ENCODE results near the gene U2AF1L4. TPM values are rescaled to one million over a fixed set of nuclear protein-coding genes. Genes with fewer than 3 reads are reported as not detected.

Gene U2AF1L4, protein sequence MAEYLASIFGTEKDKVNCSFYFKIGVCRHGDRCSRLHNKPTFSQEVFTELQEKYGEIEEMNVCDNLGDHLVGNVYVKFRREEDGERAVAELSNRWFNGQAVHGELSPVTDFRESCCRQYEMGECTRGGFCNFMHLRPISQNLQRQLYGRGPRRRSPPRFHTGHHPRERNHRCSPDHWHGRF
- 24.3 to 27.8 TPM (median 26.3 TPM) in 5 replicates for total RNA-seq (2022; extraction: Qiagen RNA extraction; ENCODE audit: low read depth)

DNA sequence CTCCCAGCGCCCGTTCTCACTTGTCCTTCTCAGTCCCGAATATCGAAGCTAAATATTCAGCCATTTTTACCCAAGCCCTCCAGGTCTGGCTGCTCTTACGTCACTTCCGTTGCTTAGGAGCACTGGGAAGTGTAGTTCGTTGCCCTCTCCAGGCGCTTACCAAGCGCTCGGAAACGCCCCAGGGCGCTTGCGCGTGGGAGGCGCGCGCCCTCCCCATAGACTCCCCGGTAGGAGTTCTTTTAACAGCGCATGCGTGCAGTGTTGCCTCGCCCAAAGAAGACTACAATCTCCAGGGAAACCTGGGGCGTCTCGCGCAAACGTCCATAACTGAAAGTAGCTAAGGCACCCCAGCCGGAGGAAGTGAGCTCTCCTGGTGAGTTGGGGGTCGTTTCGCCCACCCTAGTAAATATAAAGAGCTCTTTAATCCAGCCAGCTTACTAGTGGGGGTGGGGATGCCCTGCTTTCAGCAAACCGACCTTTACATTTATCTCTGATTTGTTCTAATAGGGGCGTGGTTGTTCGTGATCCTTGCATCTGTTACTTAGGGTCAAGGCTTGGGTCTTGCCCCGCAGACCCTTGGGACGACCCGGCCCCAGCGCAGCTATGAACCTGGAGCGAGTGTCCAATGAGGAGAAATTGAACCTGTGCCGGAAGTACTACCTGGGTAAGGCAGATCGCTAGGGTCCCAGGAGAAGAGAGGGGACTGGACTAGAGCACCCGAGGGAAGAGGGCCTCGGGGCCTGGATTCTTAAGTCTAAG, at the start of gene U2AF1L4, which contains the start of gene PSENEN:
Gene U2AF1L4, minus strand, starts transcription at position 91 of the 759 bp plus-strand sequence. Its CDS starts 27 bp downstream, at position 64.
Gene PSENEN, plus strand, starts transcription at position 324 of the 759 bp plus-strand sequence. Its CDS starts 280 bp downstream, at position 604.

DNA sequence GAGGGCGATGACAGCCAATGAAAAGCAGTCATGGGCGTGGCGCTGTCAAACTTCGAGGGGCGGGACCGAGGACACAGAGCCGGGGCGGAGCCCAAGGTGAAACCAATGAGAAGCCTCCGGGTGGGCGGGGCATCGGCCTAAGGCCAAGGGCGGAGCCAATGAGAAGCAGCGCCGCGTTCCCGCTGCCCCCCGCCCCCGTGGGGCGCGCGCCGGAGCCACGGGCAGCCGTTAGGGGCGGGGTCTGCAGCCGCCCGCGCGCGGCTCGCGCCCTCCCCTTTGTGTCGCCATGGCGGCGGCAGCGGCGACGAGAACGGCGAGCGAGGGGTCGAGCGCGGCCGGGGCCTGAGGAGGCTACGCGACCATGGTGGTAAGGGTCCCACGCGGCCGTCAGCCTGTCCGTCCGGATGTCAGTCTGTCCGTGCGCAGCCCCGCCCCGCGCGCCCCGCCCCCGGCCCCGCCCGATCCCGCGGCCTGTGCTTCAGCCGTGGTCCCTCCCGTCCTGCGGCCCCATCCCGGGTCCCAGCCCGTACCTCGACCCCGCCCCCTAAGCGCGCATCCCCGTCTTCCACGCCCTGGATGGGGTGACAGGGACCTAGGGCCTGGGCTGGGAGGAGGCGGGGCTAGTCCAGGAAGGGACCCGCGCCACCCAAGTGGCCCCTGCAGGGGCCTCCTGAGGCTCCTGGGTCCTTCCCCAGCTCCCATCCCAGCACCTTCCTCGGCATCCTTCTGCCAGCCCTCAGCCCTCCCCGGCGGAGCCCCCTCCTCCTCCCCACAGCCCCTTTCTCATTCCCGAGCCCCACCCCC, 30.3 kb upstream of the U2AF1L4 start, which contains the start of gene ARHGAP33:
Gene ARHGAP33, plus strand, starts transcription at position 267 of the 804 bp plus-strand sequence. Its CDS starts 95 bp downstream, at position 362.

DNA sequence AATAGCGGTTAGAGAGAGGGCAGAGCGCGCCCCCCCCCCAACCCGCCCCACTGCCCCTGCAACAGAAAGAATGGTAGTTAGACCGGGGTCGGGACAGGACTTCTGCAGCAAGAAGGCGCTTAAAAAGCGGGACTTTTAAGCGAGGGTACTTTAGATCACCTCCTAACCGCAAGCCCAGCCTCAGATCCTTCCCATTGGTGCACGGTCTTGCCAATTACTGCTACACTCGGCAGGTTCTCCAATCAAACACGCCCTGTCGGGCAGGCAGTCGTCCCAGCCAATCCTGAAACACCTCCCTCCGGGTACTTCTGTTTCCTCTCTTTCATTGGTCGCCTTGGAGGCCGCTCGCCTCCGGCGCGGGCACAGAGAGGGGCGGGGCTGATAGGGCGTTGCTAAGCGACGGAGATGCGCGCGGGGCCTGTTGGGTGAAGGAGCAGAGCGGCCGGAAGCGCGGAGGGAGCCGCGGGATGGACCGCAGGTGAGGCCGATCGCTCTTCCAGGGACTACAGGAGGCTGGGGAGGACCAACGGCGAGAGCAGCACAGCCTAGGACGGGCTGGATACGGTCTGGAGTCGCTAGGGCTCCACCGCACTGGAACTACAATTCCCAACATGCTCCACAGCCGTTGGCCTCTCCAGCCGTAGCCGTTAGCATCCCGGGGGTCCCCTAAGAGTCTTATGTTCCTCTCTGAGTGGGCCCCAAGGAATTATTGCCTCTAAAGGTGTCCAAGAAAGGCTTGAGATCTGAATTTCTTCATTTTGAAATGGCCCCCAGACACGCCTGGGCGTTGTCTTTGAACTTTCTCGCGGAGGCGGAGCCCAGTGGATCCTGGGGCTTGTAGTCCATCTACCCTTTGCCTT, 12.8 kb upstream of the U2AF1L4 start, which contains the start of gene PROSER3:
Gene PROSER3, plus strand, starts transcription at position 428 of the 860 bp plus-strand sequence. Its CDS starts 40 bp downstream, at position 468.

DNA sequence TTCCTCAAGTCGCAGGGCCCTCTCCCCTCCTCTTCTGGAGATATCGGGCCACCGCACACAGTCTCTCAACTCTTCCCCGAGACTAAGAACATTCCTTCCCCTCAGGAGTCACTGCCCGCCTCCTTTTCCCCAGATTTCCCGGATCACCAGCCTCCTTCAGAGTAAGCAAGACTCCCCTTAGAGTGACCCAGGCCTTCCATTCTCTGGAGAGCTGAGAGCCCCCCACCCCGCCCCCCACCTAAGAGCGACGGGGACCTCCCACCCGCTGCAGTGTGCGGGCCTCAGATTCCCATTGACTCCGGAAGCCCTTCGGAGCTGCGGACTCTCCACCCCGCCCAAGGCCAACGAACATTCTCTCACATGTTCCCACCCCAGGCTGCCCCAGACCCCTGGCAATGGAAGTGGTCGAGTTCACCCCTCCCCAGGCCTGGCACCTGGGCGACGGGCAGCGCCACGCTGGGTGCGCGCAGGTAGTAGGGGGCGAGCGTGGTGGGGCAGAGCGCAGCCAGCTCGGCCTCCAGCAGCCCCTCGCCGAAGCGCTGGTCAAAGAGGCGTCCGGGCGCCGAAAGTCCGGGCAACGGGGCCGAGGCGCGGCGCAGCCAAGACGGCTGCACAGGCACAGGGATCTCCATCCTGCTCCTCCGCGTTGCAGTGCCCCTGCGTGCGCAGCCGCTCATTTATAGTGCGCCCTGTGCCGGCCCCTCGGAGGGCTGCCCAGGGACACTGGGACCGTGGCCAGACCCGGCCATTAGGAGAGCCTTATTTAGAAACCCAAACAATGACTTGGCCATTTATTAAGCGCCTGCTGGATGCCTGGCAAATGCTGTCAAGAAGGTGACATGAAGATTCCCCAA, 11.4 kb upstream of the U2AF1L4 start, which contains the start of gene HSPB6:
Gene HSPB6, minus strand, starts transcription at position 653 of the 854 bp plus-strand sequence. Its CDS starts 21 bp downstream, at position 632.

DNA sequence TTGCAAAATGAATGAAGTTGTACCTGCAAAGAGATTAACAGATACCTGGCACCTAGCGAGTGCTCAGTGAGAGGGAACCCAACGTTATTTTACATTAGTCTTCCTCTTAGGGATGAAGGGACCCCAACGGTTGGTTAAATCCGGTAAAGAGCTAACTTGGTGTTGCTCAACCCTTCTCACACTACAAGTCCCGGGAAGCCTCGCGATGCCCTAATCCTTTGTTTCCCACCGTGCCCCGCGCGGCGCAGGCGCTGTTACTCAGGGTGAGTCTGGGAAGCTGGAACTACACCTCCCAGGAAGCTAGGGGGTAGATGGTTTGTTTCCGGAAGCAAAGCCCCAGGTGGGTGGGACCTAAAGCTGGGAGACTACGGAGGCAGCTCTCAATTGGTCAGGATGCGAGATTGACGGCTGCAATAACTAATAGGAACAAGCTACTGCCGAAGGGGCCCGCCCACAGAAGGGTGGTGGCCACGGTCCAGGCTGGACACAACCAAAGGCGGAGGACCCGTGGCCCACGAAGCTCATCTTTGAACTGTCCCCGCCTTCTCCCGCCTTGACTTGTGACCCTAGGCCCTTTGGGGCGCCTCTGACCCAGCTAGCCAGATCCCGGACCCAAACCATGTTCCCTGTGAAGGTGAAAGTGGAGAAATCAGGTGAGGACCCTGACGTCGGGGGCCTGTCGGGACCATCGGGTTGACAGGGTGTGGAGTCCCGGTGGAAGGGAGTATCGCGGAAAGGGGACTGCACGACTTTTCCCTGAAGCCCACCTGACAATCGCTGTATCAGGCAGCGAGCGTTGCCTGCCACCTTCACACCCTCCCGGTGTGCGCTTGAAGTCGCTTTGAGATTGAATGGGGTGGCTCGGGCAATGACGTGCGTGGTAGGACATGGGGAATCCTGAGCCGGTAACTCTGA, 3.1 kb upstream of the U2AF1L4 start, which contains the start of gene LIN37:
Gene LIN37, plus strand, starts transcription at position 471 of the 915 bp plus-strand sequence. Its CDS starts 149 bp downstream, at position 620.

DNA sequence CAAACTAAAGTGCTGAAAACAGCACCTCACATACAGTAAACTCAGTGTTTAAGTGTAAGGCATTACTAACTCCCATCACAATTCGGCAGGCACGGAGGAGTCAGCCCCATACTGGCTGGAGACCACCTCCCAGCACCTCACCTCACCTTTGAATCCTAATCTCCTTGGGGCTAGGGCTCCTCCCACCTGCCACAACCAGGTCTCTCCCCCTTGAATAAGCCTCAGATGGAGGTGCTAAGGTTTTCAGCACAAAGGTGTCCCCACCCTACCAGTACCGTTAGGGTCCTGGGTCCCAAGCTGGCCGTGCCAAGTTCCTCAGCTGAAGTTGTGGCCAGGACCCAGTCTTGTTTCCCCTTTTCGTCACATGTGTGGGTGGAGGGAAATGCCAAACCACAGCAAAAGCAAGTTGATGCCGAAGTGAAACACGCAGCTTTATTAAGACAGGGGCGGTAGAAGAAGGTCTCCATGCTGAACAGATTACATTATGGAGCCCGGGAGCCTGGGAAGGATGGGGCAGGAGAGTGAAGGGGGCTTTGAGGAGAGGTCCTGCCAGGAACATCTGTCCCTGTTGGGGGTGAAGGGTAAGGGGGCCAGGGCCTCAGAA, 3.0 kb downstream of the U2AF1L4 start, which contains the start of gene IGFLR1:
Gene IGFLR1, minus strand, starts transcription at position 332 of the 604 bp plus-strand sequence. CDS start 1,272 bp downstream, outside the sequence.

DNA sequence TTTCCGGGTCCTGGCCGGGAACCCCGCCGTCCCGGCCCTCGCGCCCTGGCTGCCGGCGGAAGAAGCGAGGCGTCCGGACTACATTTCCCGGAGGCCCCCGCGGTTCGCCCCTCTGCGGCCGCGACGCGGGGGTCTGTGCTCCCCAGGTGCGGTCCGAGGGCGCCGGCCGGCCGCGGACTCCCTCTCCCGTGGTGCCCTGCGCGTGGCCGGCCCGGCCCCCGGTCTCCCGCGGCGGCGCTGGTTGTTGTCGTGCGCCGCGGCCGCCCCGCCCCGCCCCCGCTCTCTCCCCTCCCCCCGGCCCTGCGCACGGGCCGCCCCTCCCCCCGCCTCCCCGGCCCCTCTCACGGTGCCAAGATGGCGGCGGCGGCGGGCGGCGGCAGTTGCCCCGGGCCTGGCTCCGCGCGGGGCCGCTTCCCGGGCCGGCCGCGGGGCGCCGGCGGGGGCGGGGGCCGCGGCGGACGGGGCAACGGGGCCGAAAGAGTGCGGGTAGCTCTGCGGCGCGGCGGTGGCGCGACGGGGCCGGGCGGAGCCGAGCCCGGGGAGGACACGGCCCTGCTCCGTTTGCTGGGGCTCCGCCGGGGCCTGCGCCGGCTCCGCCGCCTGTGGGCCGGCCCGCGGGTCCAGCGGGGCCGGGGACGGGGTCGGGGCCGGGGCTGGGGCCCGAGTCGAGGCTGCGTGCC, 27.4 kb downstream of the U2AF1L4 start, which contains the start of gene KMT2B:
Gene KMT2B, plus strand, starts transcription at position 339 of the 680 bp plus-strand sequence. Its CDS starts 16 bp downstream, at position 355.

DNA sequence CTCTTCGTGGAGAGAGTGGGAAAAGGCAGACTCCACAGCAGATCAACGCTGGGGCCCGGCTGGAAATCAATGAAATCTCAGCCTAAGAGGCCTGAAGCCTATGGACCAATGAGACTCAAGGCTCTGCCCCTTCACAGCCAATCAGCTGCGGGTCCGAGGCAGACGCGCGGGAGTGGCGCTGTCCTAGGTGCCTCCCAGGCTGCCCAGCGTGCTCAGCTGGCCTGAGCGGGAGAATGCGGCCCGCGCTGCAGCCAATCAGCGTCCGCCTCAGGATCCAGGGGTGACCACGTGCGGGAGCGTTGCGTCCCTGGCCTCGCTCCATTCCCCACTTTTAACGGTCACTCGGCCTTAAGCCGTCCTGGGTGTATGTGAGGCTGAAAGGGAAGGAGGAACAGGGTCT, 41.0 kb downstream of the U2AF1L4 start, which contains the start of gene ZBTB32:
Gene ZBTB32, plus strand, starts transcription at position 341 of the 400 bp plus-strand sequence. CDS start 10,069 bp downstream, outside the sequence.

Other genes with a start within 250 kb of the U2AF1L4 start
- gene DMKN, start 231.8 kb downstream of the U2AF1L4 start, total RNA-seq (2022; extraction: Qiagen RNA extraction; ENCODE audit: low read depth): 29.0 to 46.4 TPM (median 36.8 TPM) in 5 replicates
- gene SBSN, start 217.1 kb downstream of the U2AF1L4 start, total RNA-seq (2022; extraction: Qiagen RNA extraction; ENCODE audit: low read depth): 2.0 to 3.9 TPM (median 2.9 TPM) in 5 replicates
- not detected in 5 replicates for gene GAPDHS, start 212.0 kb downstream of the U2AF1L4 start, total RNA-seq (2022; extraction: Qiagen RNA extraction; ENCODE audit: low read depth)
- 378 to 437 TPM (median 424 TPM) in 5 replicates for gene TMEM147, start 199.8 kb downstream of the U2AF1L4 start, total RNA-seq (2022; extraction: Qiagen RNA extraction; ENCODE audit: low read depth)
- gene ATP4A, start 181.8 kb downstream of the U2AF1L4 start, total RNA-seq (2022; extraction: Qiagen RNA extraction; ENCODE audit: low read depth): not detected in 5 replicates
- not detected in 5 replicates for gene PMIS2, start 159.2 kb downstream of the U2AF1L4 start, total RNA-seq (2022; extraction: Qiagen RNA extraction; ENCODE audit: low read depth)
- gene HAUS5, start 132.7 kb downstream of the U2AF1L4 start, total RNA-seq (2022; extraction: Qiagen RNA extraction; ENCODE audit: low read depth): 11.9 to 16.6 TPM (median 15.7 TPM) in 5 replicates
- gene RBM42, start 116.4 kb downstream of the U2AF1L4 start, total RNA-seq (2022; extraction: Qiagen RNA extraction; ENCODE audit: low read depth): 137 to 219 TPM (median 210 TPM) in 5 replicates
- gene ETV2, start 103.7 kb downstream of the U2AF1L4 start, total RNA-seq (2022; extraction: Qiagen RNA extraction; ENCODE audit: low read depth): 1.4 to 2.8 TPM (median 2.2 TPM) in 5 replicates
- gene COX6B1, start 97.1 kb downstream of the U2AF1L4 start, total RNA-seq (2022; extraction: Qiagen RNA extraction; ENCODE audit: low read depth): 1,299 to 1,635 TPM (median 1,348 TPM) in 5 replicates
- gene UPK1A, start 78.9 kb downstream of the U2AF1L4 start, total RNA-seq (2022; extraction: Qiagen RNA extraction; ENCODE audit: low read depth): 0.67 to 0.99 TPM (median 0.85 TPM) in 5 replicates
- not detected in 5 replicates for gene ZBTB32, start 40.9 kb downstream of the U2AF1L4 start, total RNA-seq (2022; extraction: Qiagen RNA extraction; ENCODE audit: low read depth)
- gene KMT2B, start 27.4 kb downstream of the U2AF1L4 start, total RNA-seq (2022; extraction: Qiagen RNA extraction; ENCODE audit: low read depth): 49.8 to 65.3 TPM (median 57.7 TPM) in 5 replicates
- 10.7 to 12.8 TPM (median 11.2 TPM) in 5 replicates for gene IGFLR1, start 3.0 kb downstream of the U2AF1L4 start, total RNA-seq (2022; extraction: Qiagen RNA extraction; ENCODE audit: low read depth)
- gene PSENEN, start 233 bp upstream of the U2AF1L4 start, total RNA-seq (2022; extraction: Qiagen RNA extraction; ENCODE audit: low read depth): 261 to 334 TPM (median 293 TPM) in 5 replicates
- gene LIN37, start 3.2 kb upstream of the U2AF1L4 start, total RNA-seq (2022; extraction: Qiagen RNA extraction; ENCODE audit: low read depth): 20.4 to 23.4 TPM (median 22.5 TPM) in 5 replicates
- gene HSPB6, start 11.6 kb upstream of the U2AF1L4 start, total RNA-seq (2022; extraction: Qiagen RNA extraction; ENCODE audit: low read depth): 0.10 to 0.30 TPM (median 0.24 TPM) in 5 replicates
- 25.6 to 28.1 TPM (median 27.1 TPM) in 5 replicates for gene PROSER3, start 12.8 kb upstream of the U2AF1L4 start, total RNA-seq (2022; extraction: Qiagen RNA extraction; ENCODE audit: low read depth)
- gene ARHGAP33, start 30.1 kb upstream of the U2AF1L4 start, total RNA-seq (2022; extraction: Qiagen RNA extraction; ENCODE audit: low read depth): 2.7 to 7.3 TPM (median 5.7 TPM) in 5 replicates
- 0.18 to 0.61 TPM (median 0.44 TPM) in 5 replicates for gene PRODH2, start 67.4 kb upstream of the U2AF1L4 start, total RNA-seq (2022; extraction: Qiagen RNA extraction; ENCODE audit: low read depth)
- gene NPHS1, start 107.1 kb upstream of the U2AF1L4 start, total RNA-seq (2022; extraction: Qiagen RNA extraction; ENCODE audit: low read depth): 0.13 to 0.65 TPM (median 0.36 TPM) in 5 replicates
- gene KIRREL2, start 111.5 kb upstream of the U2AF1L4 start, total RNA-seq (2022; extraction: Qiagen RNA extraction; ENCODE audit: low read depth): 0.53 to 0.73 TPM (median 0.57 TPM) in 5 replicates
- gene APLP1, start 123.2 kb upstream of the U2AF1L4 start, total RNA-seq (2022; extraction: Qiagen RNA extraction; ENCODE audit: low read depth): 69.5 to 103 TPM (median 99.5 TPM) in 5 replicates
- 6.6 to 8.7 TPM (median 7.9 TPM) in 5 replicates for gene NFKBID, start 155.1 kb upstream of the U2AF1L4 start, total RNA-seq (2022; extraction: Qiagen RNA extraction; ENCODE audit: low read depth)
- gene HCST, start 157.1 kb upstream of the U2AF1L4 start, total RNA-seq (2022; extraction: Qiagen RNA extraction; ENCODE audit: low read depth): 0.18 to 0.64 TPM (median 0.27 TPM) in 3 of 5 replicates, not detected in the others
- not detected in 5 replicates for gene TYROBP, start 162.9 kb upstream of the U2AF1L4 start, total RNA-seq (2022; extraction: Qiagen RNA extraction; ENCODE audit: low read depth)
- 15.3 to 21.9 TPM (median 19.7 TPM) in 5 replicates for gene LRFN3, start 191.0 kb upstream of the U2AF1L4 start, total RNA-seq (2022; extraction: Qiagen RNA extraction; ENCODE audit: low read depth)
- gene SDHAF1, start 249.8 kb upstream of the U2AF1L4 start, total RNA-seq (2022; extraction: Qiagen RNA extraction; ENCODE audit: low read depth): 32.5 to 53.6 TPM (median 52.3 TPM) in 5 replicates